Measurements from ENCODE around the gene AGAP2. TPM values are rescaled to one million over a fixed set of nuclear protein-coding genes. Genes with fewer than 3 reads are reported as not detected.
"Not testable (repeated sequence)": the region's sequence is repeated elsewhere in the genome, so short reads cannot be mapped to it uniquely, and the experiment has no call there.

AGAP2 gene
- total RNA-seq, 1 donor, result 0.72 TPM

GRCh38 chr12:57717131-57717530 lies 21.4 kb downstream of the AGAP2 start:
- peaks cover 36% of the 10 kb centered on the region for H3K36me3 ChIP-seq (ENCODE audit: insufficient read depth, low read length)
- H3K9me3 ChIP-seq (ENCODE audit: low read depth, low read length), result no peaks in the 10 kb centered on the region
- no peaks in the 10 kb centered on the region for H3K4me1 ChIP-seq (ENCODE audit: insufficient read depth, low read length)
- H4K20me1 ChIP-seq (ENCODE audit: insufficient read depth, low read length), result no peaks in the 10 kb centered on the region
- TF ChIP-seq CTCF (IDR thresholded peaks at IDR 0.05; ENCODE audit: extremely low read depth, low read depth, low read length), result no peak
- H3K27ac ChIP-seq (ENCODE audit: low read depth, low read length), result no peak overlapping the region
- no peak overlapping the region for H2AFZ ChIP-seq (ENCODE audit: low read length)
- H3K27me3 ChIP-seq (ENCODE audit: insufficient read depth, low read length), result no peaks in the 10 kb centered on the region
- no peaks in the 10 kb centered on the region for H3K79me2 ChIP-seq (ENCODE audit: insufficient read depth, low read length)
- no peak for DNase-seq (ENCODE audit: insufficient read length, low spot score, missing footprints)
- H3K4me3 ChIP-seq (ENCODE audit: insufficient read depth, low read length), result no peak overlapping the region
- no peak overlapping the region for H3K4me2 ChIP-seq (ENCODE audit: insufficient read depth, low read length)

GRCh38 chr12:57716305-57716704 lies 22.2 kb downstream of the AGAP2 start:
- peaks cover 36% of the 10 kb centered on the region for H3K36me3 ChIP-seq (ENCODE audit: insufficient read depth, low read length)

GRCh38 chr12:57715786-57716185 lies 22.8 kb downstream of the AGAP2 start:
- no peak overlapping the region for H3K4me2 ChIP-seq (ENCODE audit: insufficient read depth, low read length)
- no peak for DNase-seq (ENCODE audit: insufficient read length, low spot score, missing footprints)
- no peak for TF ChIP-seq CTCF (IDR thresholded peaks at IDR 0.05; ENCODE audit: extremely low read depth, low read depth, low read length)
- H3K36me3 ChIP-seq (ENCODE audit: insufficient read depth, low read length), result peaks cover 36% of the 10 kb centered on the region
- H3K27me3 ChIP-seq (ENCODE audit: insufficient read depth, low read length), result no peaks in the 10 kb centered on the region
- no peak overlapping the region for H3K27ac ChIP-seq (ENCODE audit: low read depth, low read length)
- H3K4me1 ChIP-seq (ENCODE audit: insufficient read depth, low read length), result no peaks in the 10 kb centered on the region
- H2AFZ ChIP-seq (ENCODE audit: low read length), result no peak overlapping the region
- H3K9me3 ChIP-seq (ENCODE audit: low read depth, low read length), result no peaks in the 10 kb centered on the region
- no peak overlapping the region for H3K4me3 ChIP-seq (ENCODE audit: insufficient read depth, low read length)
- no peaks in the 10 kb centered on the region for H3K79me2 ChIP-seq (ENCODE audit: insufficient read depth, low read length)
- H4K20me1 ChIP-seq (ENCODE audit: insufficient read depth, low read length), result no peaks in the 10 kb centered on the region

More at GRCh38 chr12:57716305-57716704, 22.2 kb downstream of the AGAP2 start:
- no peaks in the 10 kb centered on the region for H3K4me1 ChIP-seq (ENCODE audit: insufficient read depth, low read length)
- H3K4me2 ChIP-seq (ENCODE audit: insufficient read depth, low read length), result no peak overlapping the region
- H2AFZ ChIP-seq (ENCODE audit: low read length), result no peak overlapping the region
- no peak overlapping the region for H3K27ac ChIP-seq (ENCODE audit: low read depth, low read length)
- H3K79me2 ChIP-seq (ENCODE audit: insufficient read depth, low read length), result no peaks in the 10 kb centered on the region
- H4K20me1 ChIP-seq (ENCODE audit: insufficient read depth, low read length), result no peaks in the 10 kb centered on the region
- no peak for TF ChIP-seq CTCF (IDR thresholded peaks at IDR 0.05; ENCODE audit: extremely low read depth, low read depth, low read length)
- no peaks in the 10 kb centered on the region for H3K9me3 ChIP-seq (ENCODE audit: low read depth, low read length)
- no peaks in the 10 kb centered on the region for H3K27me3 ChIP-seq (ENCODE audit: insufficient read depth, low read length)
- H3K4me3 ChIP-seq (ENCODE audit: insufficient read depth, low read length), result no peak overlapping the region
- DNase-seq (ENCODE audit: insufficient read length, low spot score, missing footprints), result peak; percentile 23

- not testable (repeated sequence) for DNase-seq (ENCODE audit: insufficient read length, low spot score, missing footprints); H4K20me1 ChIP-seq (ENCODE audit: insufficient read depth, low read length); H3K4me3 ChIP-seq (ENCODE audit: insufficient read depth, low read length); H3K27ac ChIP-seq (ENCODE audit: low read depth, low read length); H2AFZ ChIP-seq (ENCODE audit: low read length); H3K9me3 ChIP-seq (ENCODE audit: low read depth, low read length); H3K79me2 ChIP-seq (ENCODE audit: insufficient read depth, low read length); H3K4me2 ChIP-seq (ENCODE audit: insufficient read depth, low read length); H3K4me1 ChIP-seq (ENCODE audit: insufficient read depth, low read length); H3K27me3 ChIP-seq (ENCODE audit: insufficient read depth, low read length)
- H3K36me3 ChIP-seq (ENCODE audit: insufficient read depth, low read length), result peaks cover 33% of the 10 kb centered on the region
These were observed 23.4 kb downstream of the AGAP2 start for GRCh38 chr12:57715036-57715748.
